GM18517 (cell line): ENCODE measurements around the gene TXNRD1.

Experiments used
- ATAC-seq: cut with Tn5 transposase; IDR thresholded peaks from one replicate; pipeline ENCODE4 v1.9.1; 2021; ENCODE audit warnings: mild to moderate bottlenecking, moderate library complexity; ENCODE audit not compliant: unreplicated experiment

TXNRD1 gene

GRCh38 chr12:104297477-104298113 lies 82.0 kb downstream of the TXNRD1 start:
- ATAC-seq, result no peak

GRCh38 chr12:104299842-104300481 lies 84.4 kb downstream of the TXNRD1 start:
- no peak for ATAC-seq

DNA sequence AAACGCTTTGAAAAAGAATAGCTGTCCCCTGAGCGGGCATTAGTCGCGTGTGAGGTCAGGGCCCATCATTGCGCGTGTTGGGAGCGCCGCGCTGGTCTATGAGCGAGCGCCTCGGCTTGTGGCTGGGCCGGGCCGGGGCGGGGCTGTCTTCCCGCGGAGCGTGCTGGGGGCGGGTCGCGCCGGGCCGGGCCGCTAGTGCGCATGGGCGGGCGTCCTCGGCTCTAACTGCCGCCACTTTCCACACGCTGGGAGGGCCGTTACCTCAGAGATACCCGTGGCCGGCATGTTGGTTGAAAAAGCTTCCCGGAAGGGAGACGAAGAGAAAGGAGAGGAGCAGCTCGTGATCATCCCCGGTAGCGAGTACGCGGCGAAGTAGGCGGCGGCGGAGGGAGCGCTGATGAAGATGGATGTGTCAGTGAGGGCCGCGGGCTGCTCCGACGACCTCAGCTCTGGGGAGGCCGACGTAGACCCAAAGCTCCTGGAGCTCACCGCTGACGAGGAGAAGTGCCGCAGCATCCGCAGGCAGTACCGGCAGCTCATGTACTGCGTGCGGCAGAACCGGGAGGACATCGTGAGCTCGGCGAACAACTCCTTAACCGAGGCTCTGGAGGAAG lies 88.1 kb downstream of the TXNRD1 start, which contains the start of gene EID3:
EID3 (plus strand) TSS at position 202 of the 614 bp plus-strand sequence; CDS start at position 398, 196 bp downstream.
- peak; percentile 80 for ATAC-seq

DNA sequence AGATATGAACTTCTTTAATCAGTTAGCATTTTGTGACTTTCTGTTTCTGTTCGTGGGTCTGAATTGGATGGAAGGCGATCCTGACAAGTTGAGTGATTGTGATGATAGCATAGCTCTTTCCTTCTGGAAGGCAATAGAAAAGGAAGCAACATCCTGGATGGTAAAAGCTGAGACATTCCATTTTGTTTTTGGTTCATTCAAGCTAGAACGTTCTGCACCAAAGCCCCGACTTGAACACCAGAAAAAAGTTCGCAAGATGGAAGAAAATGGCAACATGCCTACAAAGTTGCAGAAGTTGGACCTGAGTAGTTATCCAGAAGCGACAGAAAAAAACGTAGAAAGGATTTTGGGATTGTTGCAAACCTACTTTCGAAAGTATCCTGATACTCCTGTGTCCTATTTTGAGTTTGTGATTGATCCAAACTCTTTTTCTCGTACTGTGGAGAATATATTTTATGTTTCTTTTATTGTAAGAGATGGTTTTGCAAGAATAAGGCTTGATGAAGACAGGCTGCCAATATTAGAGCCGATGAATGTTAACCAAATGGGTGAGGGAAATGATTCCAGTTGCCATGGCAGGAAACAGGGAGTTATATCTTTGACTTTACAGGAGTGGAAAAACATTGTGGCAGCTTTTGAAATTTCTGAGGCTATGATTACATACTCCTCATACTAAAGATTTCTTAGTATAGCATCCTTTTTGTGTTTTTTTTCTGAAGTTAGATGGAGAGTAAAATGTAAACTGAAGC lies 88.9 kb downstream of the TXNRD1 start:
- ATAC-seq, result no peak

DNA sequence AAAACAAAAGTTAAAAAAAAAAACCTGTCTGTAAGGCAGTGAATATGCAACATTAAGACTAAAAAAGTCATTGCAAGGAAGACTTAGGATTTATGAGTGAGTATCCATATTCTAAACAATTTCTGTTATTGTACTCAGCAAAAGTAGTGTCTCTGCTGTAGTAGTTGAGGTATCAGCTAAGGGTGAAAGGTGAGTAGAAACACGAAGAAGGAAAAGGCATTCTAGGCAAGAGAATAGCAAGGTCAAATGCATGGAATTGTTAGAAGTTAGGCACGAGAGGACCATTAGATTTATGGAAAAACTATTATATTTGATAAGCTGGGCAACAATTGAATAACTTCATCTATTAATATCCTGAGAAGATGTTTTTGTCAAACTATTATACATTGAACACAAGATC lies 89.8 kb downstream of the TXNRD1 start:
- no peak for ATAC-seq

GRCh38 chr12:104306376-104306775 lies 90.8 kb downstream of the TXNRD1 start:
- ATAC-seq, result no peak

DNA sequence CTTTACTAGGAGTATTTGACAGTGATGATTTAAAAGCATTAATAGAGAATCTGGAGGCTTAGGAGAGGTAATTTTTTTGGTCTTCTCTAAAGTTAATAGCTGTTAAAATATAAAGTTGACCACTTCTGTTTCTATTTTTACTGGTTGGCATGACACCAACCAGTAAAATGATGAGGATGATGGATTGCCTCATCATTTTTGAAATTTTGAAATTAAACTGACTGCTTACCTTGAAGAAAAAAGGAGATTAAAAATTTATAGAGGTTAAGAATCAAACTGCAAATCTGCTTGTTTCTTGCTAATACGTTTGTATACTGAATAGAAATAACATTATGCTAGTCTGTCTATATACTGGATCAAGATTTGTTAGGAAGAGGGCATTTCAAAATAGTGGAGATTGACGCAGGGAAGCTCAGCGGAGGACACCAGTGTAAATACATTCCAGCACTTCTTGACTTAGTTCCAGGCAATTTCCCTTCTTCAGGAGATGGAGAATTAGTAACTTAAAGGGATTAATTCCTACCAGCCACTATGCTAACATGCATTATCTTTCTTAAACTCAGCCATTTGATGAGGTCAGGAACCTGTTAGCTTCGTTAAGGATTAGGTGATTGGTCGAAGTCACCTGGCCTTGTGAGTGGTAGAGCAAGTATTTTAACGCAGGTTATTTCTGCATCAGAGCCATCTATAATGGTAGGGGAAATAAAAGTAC lies 91.5 kb downstream of the TXNRD1 start:
- ATAC-seq, result no peak

DNA sequence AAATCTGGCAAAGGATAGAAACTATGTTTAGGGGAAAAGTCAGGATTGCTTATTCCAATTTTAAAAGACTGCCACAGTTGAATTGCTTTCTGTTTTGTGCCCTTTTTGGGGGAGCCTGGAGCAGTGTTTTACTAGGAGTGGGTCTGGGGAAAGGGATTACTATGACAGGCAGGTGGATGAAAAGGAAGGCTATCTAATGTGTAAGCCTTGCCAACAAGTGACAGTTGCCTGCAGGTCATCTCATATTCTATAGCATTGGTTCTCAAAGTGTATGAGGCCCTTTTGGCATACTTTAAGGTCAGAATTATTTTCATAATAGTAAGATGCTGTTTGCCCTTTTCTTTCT lies 92.0 kb downstream of the TXNRD1 start:
- no peak for ATAC-seq

- ATAC-seq, result no peak
These were observed 93.9 kb downstream of the TXNRD1 start for GRCh38 chr12:104309446-104309993.

GRCh38 chr12:104310751-104311633 lies 95.4 kb downstream of the TXNRD1 start:
- no peak for ATAC-seq

GRCh38 chr12:104312202-104312601 lies 96.6 kb downstream of the TXNRD1 start:
- no peak for ATAC-seq

DNA sequence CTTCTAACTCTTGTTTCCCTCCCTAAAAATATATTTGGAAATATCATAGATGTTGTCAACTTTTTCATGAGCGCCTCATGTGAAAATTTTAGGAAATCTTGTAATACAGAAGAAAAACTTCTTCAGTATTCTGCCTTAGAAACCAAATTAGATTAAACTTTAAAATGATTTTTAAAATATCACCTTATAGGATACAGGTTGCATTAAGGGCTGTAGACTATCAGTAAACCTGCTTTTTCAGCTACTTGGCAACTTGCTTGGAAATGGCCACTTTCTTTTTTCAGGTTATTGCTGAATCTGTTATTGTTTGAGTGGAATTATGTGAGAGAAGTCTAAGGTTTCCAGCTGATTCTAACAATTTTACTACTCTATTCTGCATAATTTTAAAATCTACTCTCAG lies 97.1 kb downstream of the TXNRD1 start:
- no peak for ATAC-seq

DNA sequence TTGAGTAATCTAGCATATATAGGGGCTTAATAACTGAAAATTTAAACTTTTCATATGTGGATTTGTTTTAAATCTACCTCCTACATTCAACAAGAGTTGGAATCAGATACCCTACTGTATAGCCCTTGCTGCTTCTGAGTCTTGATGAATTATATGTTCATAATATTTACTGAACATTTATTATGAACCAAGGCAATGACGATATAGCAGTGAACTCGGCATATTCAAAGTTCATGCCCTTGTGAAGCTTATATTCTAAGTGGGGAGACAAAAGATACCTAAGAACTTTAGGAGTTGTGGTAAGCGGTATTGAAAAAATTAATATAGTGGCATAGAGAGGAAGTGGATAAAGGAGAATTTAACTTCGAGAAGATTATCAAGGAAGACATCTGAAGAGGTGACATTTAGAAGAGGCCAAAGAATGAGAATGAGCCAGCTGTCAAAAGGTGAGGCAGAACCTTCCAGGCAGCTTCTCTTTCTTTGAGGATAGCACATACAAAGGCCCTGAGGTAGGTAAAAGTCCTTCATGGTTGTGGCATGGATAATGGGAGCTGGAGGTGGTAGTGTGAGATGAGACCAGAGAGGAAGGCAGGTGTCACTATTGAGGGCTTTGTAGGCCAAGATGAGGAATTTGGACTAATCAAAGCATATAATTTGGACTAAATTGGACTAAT lies 98.1 kb downstream of the TXNRD1 start:
- ATAC-seq, result no peak

GRCh38 chr12:104314242-104314614 lies 98.6 kb downstream of the TXNRD1 start:
- ATAC-seq, result no peak

- no peak for ATAC-seq
These were observed 100.0 kb downstream of the TXNRD1 start for GRCh38 chr12:104315326-104316224.

GRCh38 chr12:104316936-104317335 lies 101.4 kb downstream of the TXNRD1 start:
- ATAC-seq, result no peak

GRCh38 chr12:104317538-104318210 lies 102.1 kb downstream of the TXNRD1 start:
- ATAC-seq, result no peak

DNA sequence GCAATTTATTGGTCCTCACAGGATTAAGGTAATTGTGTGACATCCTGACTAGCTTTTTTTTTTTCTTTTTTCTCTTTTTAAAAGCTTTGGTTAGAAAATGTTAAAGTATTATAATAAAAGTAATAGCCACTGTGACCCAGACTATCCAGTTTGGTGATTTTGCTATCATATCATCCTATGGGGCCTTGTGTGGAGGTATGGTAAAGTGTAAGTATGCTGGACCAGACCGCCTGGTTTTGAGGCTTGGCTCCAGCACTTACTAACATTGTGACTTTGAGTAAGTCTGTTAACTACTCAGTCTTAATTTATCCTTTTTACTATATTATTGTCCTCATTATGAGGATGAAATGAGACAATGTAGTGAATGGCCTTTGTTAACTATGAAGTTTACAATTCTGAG lies 103.4 kb downstream of the TXNRD1 start:
- no peak for ATAC-seq
